ENCODE measurements around the gene GUCA2A.

The GUCA2A gene

GRCh38 chr1:42176902-42177519 is 12.5 kb upstream of the GUCA2A start:
- peak; percentile 23 for DNase-seq

- no peak for DNase-seq
Measured at GRCh38 chr1:42175314-42176054, 10.9 kb upstream of the GUCA2A start.

GRCh38 chr1:42173961-42174735 is 9.6 kb upstream of the GUCA2A start:
- no peak for DNase-seq

GRCh38 chr1:42173155-42173933 is 8.8 kb upstream of the GUCA2A start:
- DNase-seq = peak; percentile 74

- no peak for DNase-seq
Measured at GRCh38 chr1:42172381-42173133, 8.0 kb upstream of the GUCA2A start.

- no peak for DNase-seq
Measured at GRCh38 chr1:42171679-42172266, 7.2 kb upstream of the GUCA2A start.

- DNase-seq = no peak
Measured at GRCh38 chr1:42170779-42171621, 6.5 kb upstream of the GUCA2A start.

- DNase-seq = no peak
Measured at GRCh38 chr1:42168763-42169162, 4.2 kb upstream of the GUCA2A start.

- DNase-seq = no peak
Measured at GRCh38 chr1:42168391-42168670, 3.8 kb upstream of the GUCA2A start.

GRCh38 chr1:42167611-42168390 is 3.3 kb upstream of the GUCA2A start:
- DNase-seq = no peak

- no peak for DNase-seq
Measured at GRCh38 chr1:42165511-42166210, 1.1 kb upstream of the GUCA2A start.

GRCh38 chr1:42163536-42164503 is 725 bp downstream of the GUCA2A start:
- DNase-seq = no peak

- DNase-seq = no peak
Measured at GRCh38 chr1:42163114-42163513, 1.4 kb downstream of the GUCA2A start.

GRCh38 chr1:42162181-42162580 is 2.4 kb downstream of the GUCA2A start:
- DNase-seq = no peak

GRCh38 chr1:42158189-42158588 is 6.4 kb downstream of the GUCA2A start:
- DNase-seq = no peak

GRCh38 chr1:42157667-42158066 is 6.9 kb downstream of the GUCA2A start:
- no peak for DNase-seq

GRCh38 chr1:42155362-42155761 is 9.2 kb downstream of the GUCA2A start:
- DNase-seq = no peak

GRCh38 chr1:42154685-42155084 is 9.9 kb downstream of the GUCA2A start:
- DNase-seq = no peak

GRCh38 chr1:42153624-42154023 is 10.9 kb downstream of the GUCA2A start:
- no peak for DNase-seq

All from stimulated activated CD4-positive, alpha-beta T cell treated with anti-CD3 and anti-CD28 coated beads, Interleukin-4, amount 100 ng/mL, for 24 hours (primary cell).